Measurements from ENCODE around the gene OR52E1. TPM values are rescaled to one million over a fixed set of nuclear protein-coding genes. Genes with fewer than 3 reads are reported as not detected.

The OR52E1 gene
- polyA plus RNA-seq, 1 experiment, result not detected

- ChIA-PET CTCF (no interaction called here), POLR2A (no interaction called here)
- TF ChIP-seq, protein P1, sequence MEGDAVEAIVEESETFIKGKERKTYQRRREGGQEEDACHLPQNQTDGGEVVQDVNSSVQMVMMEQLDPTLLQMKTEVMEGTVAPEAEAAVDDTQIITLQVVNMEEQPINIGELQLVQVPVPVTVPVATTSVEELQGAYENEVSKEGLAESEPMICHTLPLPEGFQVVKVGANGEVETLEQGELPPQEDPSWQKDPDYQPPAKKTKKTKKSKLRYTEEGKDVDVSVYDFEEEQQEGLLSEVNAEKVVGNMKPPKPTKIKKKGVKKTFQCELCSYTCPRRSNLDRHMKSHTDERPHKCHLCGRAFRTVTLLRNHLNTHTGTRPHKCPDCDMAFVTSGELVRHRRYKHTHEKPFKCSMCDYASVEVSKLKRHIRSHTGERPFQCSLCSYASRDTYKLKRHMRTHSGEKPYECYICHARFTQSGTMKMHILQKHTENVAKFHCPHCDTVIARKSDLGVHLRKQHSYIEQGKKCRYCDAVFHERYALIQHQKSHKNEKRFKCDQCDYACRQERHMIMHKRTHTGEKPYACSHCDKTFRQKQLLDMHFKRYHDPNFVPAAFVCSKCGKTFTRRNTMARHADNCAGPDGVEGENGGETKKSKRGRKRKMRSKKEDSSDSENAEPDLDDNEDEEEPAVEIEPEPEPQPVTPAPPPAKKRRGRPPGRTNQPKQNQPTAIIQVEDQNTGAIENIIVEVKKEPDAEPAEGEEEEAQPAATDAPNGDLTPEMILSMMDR (IDR thresholded peaks at IDR 0.05; ENCODE audit: insufficient read depth, low read depth, low read length), result no peak
- H3K4me3 ChIP-seq (ENCODE audit: low read depth, low read length), result no peak within 1 kb of the TSS
- no peaks in the 10 kb centered on the region for H3K27me3 ChIP-seq (ENCODE audit: control insufficient read depth, insufficient read depth, low read length)
- H3K36me3 ChIP-seq (ENCODE audit: control insufficient read depth, insufficient read depth, low read length), result no peaks in the 10 kb centered on the region
- no peak for DNase-seq (ENCODE audit: low read depth)
Observed at GRCh38 chr11:5059391-5059790, 10.0 kb upstream of the OR52E1 start, which contains the start of gene OR52E2. Gene OR52E2 (minus strand): TSS chr11:5059627. CDS start chr11:5059627, 0 bp downstream.

DNA sequence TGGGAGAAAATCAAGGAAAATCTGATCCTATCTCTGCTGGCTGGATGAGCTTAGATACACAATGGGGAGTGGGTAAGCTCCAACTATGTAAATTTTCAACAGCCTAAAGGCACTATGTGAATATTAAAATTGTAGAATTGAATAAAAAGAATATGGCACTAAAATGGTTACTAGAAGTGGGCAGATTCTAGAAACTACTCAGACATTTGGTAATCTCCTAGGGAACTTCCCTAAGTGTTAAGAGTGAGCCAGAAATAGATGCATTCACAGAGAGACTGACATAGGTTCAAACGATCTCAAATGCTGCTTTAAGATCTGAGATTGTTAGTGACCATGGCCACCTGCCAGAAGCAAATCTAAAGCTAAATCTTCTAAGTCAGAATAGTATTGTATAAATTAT, 4.3 kb upstream of the OR52E1 start:
- POLR2A ChIA-PET, result no interaction called here
- CTCF ChIA-PET, result no interaction called here
- TF ChIP-seq, protein P1 (IDR thresholded peaks at IDR 0.05; ENCODE audit: insufficient read depth, low read depth, low read length), result no peak
- Histone ChIP-seq H3K4me3 (ENCODE audit: low read depth, low read length) (no peak overlapping the region), H3K27me3 (ENCODE audit: control insufficient read depth, insufficient read depth, low read length) (no peaks in the 10 kb centered on the region), H3K36me3 (ENCODE audit: control insufficient read depth, insufficient read depth, low read length) (no peaks in the 10 kb centered on the region)
- DNase-seq (ENCODE audit: low read depth), result no peak

- TF ChIP-seq, protein P1 (IDR thresholded peaks at IDR 0.05; ENCODE audit: insufficient read depth, low read depth, low read length), result no peak
- no peak for DNase-seq (ENCODE audit: low read depth)
- Histone ChIP-seq H3K27me3 (ENCODE audit: control insufficient read depth, insufficient read depth, low read length) (no peaks in the 10 kb centered on the region), H3K4me3 (ENCODE audit: low read depth, low read length) (no peak overlapping the region), H3K36me3 (ENCODE audit: control insufficient read depth, insufficient read depth, low read length) (no peaks in the 10 kb centered on the region)
- POLR2A ChIA-PET, result no interaction called here
- CTCF ChIA-PET, result no interaction called here
Observed at GRCh38 chr11:5071799-5072198, 2.4 kb downstream of the OR52E1 start.

GRCh38 chr11:5081405-5081804, 12.0 kb downstream of the OR52E1 start:
- Histone ChIP-seq H3K4me3 (ENCODE audit: low read depth, low read length) (no peak overlapping the region), H3K27me3 (ENCODE audit: control insufficient read depth, insufficient read depth, low read length) (no peaks in the 10 kb centered on the region), H3K36me3 (ENCODE audit: control insufficient read depth, insufficient read depth, low read length) (no peaks in the 10 kb centered on the region)
- no peak for DNase-seq (ENCODE audit: low read depth)
- POLR2A ChIA-PET, result no interaction called here
- TF ChIP-seq, protein P1 (IDR thresholded peaks at IDR 0.05; ENCODE audit: insufficient read depth, low read depth, low read length), result no peak
- CTCF ChIA-PET, result no interaction called here

GRCh38 chr11:5083602-5084001, 14.2 kb downstream of the OR52E1 start:
- no peaks in the 10 kb centered on the region for H3K27me3 ChIP-seq (ENCODE audit: control insufficient read depth, insufficient read depth, low read length)
- no peak for DNase-seq (ENCODE audit: low read depth)
- POLR2A ChIA-PET, result no interaction called here
- H3K4me3 ChIP-seq (ENCODE audit: low read depth, low read length), result no peak overlapping the region
- CTCF ChIA-PET, result no interaction called here
- TF ChIP-seq, protein P1 (IDR thresholded peaks at IDR 0.05; ENCODE audit: insufficient read depth, low read depth, low read length), result no peak
- no peaks in the 10 kb centered on the region for H3K36me3 ChIP-seq (ENCODE audit: control insufficient read depth, insufficient read depth, low read length)

Measured in BJ (cell line).